Measurements from ENCODE around the gene STKLD1.

The STKLD1 gene

DNA sequence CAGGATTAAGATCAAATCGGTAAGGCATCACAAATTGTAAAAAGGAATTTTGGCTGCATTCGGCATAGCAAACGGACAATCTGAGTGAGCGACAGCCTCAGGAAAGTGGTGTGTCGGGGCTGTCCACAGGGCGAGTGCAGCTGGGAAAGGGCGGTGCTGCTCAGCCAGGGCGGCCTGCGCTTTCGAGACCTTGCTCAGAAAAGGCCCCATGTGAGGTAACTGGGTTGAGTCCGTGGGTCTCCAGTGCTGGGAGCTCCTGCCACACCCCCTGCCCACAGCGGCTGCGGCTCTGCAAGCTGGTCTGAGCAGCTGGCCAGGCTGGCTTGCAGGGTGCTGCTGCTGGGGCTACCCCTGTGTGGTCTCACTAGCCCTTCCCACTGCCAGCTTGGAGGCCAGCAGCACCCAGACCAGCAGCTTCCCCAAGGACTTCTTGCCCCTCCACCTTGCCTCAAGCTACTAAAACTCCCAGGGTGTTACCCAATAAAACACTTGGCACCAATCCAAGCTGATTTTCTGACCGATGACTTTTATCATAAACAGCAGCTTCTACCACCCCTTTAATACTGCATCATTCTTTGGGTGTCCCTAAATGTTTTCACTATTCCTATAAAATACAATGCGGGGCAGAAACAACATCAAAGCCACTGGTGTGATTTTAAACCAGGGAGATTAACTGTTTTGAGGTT lies 13.7 kb upstream of the STKLD1 start:
- no peak overlapping the region for H3K4me3 ChIP-seq (ENCODE audit: low read depth, low read length)
- POLR2A ChIA-PET, result interaction anchor here (0.7 to 1.5 kb wide), 3 partner anchors 9 to 14 kb away, joined by 3 to 5 read pairs (median 4); partner anchors contain the start of genes MED22 and RPL7A
- CTCF ChIA-PET, result interaction anchor here (1.0 to 1.4 kb wide), 2 partner anchors 9 to 11 kb away, joined by 3 to 4 read pairs; no protein-coding TSS in a partner anchor
- TF ChIP-seq, protein P1, sequence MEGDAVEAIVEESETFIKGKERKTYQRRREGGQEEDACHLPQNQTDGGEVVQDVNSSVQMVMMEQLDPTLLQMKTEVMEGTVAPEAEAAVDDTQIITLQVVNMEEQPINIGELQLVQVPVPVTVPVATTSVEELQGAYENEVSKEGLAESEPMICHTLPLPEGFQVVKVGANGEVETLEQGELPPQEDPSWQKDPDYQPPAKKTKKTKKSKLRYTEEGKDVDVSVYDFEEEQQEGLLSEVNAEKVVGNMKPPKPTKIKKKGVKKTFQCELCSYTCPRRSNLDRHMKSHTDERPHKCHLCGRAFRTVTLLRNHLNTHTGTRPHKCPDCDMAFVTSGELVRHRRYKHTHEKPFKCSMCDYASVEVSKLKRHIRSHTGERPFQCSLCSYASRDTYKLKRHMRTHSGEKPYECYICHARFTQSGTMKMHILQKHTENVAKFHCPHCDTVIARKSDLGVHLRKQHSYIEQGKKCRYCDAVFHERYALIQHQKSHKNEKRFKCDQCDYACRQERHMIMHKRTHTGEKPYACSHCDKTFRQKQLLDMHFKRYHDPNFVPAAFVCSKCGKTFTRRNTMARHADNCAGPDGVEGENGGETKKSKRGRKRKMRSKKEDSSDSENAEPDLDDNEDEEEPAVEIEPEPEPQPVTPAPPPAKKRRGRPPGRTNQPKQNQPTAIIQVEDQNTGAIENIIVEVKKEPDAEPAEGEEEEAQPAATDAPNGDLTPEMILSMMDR (IDR thresholded peaks at IDR 0.05; ENCODE audit: insufficient read depth, low read length, missing control alignments), result no peak
- no peak for DNase-seq (ENCODE audit: low read depth, low spot score)

DNA sequence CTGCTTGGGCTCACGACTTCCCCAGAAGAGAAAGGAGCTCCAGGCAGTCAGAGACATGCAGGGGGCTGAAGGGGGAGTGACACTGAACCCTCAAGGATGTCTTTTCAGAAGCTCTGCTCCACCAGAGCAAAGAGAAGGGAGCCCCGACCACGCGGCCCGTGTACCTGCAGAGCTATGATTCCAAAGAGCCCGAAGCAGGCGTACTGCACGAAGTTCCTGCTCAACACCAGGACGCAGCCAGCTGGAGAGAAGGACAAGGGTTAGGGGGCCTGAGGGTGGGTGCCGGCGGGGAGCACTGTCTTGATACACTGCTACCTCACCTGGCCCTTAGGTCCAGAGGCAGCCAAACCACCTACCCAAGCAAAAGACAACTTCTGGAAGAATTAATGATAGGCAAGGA lies 9.7 kb upstream of the STKLD1 start:
- no peak overlapping the region for H3K4me3 ChIP-seq (ENCODE audit: low read depth, low read length)
- ChIA-PET CTCF (interaction anchor here (1.2 to 2.5 kb wide), 5 partner anchors 10 to 118 kb away, joined by 3 to 11 read pairs (median 4); partner anchors contain the start of genes SURF1 and SURF2), POLR2A (interaction anchor here (1.7 to 4.9 kb wide), 2 partner anchors 10 to 18 kb away, joined by 9 to 14 read pairs; partner anchors contain the start of genes MED22, RPL7A, STKLD1 and SURF4)
- TF ChIP-seq, protein P1 (IDR thresholded peaks at IDR 0.05; ENCODE audit: insufficient read depth, low read length, missing control alignments), result no peak
- DNase-seq (ENCODE audit: low read depth, low spot score), result no peak

DNA sequence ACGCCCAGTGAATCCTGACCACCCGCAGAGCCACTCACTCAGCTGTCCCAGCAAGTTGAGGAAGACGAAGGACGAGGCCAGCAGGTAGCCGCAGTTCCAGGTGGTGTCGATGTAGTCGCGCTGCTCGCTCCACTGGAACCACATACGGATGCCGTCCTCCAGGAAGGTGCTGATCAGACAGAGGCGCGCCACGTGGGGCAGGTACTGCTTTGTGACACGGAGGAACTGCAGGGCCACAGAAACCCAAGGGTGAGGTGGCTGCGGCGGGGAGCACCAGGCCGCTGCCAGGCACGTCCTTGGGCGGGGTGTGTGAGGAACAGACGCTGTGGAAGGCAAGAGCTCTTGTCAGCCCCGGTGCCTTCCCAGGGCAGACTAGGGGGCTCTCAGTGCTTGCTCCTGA lies 8.9 kb upstream of the STKLD1 start:
- ChIA-PET CTCF (interaction anchor here (1.2 to 1.3 kb wide), 2 partner anchors 26 to 118 kb away, joined by 3 to 5 read pairs; no protein-coding TSS in a partner anchor), POLR2A (interaction anchor here (1.7 to 4.9 kb wide), 2 partner anchors 9 to 19 kb away, joined by 9 to 14 read pairs; partner anchors contain the start of genes MED22, RPL7A, STKLD1 and SURF4)
- H3K4me3 ChIP-seq (ENCODE audit: low read depth, low read length), result no peak overlapping the region
- TF ChIP-seq, protein P1 (IDR thresholded peaks at IDR 0.05; ENCODE audit: insufficient read depth, low read length, missing control alignments), result no peak
- DNase-seq (ENCODE audit: low read depth, low spot score), result no peak

DNA sequence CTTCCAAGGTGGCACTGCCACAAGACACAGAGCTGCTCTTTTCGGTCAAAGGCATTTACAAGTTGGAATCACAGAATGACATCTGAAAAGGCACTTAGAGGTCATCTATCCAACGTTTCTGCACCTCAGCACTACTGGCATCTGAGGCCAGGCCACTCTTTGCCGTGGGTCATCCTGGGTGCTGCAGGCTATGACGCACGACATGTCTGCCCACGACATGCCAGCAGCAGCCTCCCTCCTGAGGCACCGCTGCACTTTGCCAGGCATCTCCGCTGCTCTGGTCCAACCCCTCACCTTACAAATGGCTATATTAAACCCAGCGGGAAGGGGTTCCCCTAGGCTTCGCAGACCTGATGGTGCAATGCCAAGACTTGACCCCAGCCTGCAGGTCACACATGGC lies 8.4 kb upstream of the STKLD1 start:
- no peak overlapping the region for H3K4me3 ChIP-seq (ENCODE audit: low read depth, low read length)
- DNase-seq (ENCODE audit: low read depth, low spot score), result no peak
- ChIA-PET POLR2A (interaction anchor here (4.9 kb wide), 1 partner anchor 20 kb away, joined by 14 read pairs; the partner anchor contains the start of genes MED22 and RPL7A), CTCF (no interaction called here)
- TF ChIP-seq, protein P1 (IDR thresholded peaks at IDR 0.05; ENCODE audit: insufficient read depth, low read length, missing control alignments), result no peak

GRCh38 chr9:133368249-133368881 lies 7.8 kb upstream of the STKLD1 start:
- DNase-seq (ENCODE audit: low read depth, low spot score), result no peak
- TF ChIP-seq, protein P1 (IDR thresholded peaks at IDR 0.05; ENCODE audit: insufficient read depth, low read length, missing control alignments), result no peak
- POLR2A ChIA-PET, result interaction anchor here (0.5 to 4.9 kb wide), 2 partner anchors 8 to 20 kb away, joined by 3 to 14 read pairs; partner anchors contain the start of genes MED22 and RPL7A
- H3K4me3 ChIP-seq (ENCODE audit: low read depth, low read length), result no peak overlapping the region
- CTCF ChIA-PET, result no interaction called here

DNA sequence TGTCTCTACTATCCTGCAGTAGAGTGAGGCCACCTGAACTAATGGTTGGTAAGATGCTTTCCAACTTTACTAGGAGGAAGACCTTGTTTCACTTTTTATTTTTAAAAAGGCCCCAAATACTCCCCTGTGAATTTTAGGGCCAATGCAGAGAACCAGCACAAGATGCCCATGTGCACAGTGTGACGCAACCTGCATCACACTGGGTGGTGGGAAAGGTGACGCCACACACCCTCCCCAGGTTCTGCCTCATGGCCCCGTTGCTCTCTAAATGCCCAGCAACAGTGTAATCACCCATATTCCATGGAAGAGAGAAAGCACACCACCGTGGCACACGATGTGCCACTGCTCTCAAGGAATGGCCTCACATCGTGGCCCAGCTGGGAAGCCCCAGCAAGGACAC lies 6.7 kb upstream of the STKLD1 start:
- DNase-seq (ENCODE audit: low read depth, low spot score), result no peak
- TF ChIP-seq, protein P1 (IDR thresholded peaks at IDR 0.05; ENCODE audit: insufficient read depth, low read length, missing control alignments), result no peak
- ChIA-PET POLR2A (interaction anchor here (0.8 to 1.1 kb wide), 2 partner anchors 19 to 22 kb away, joined by 3 to 4 read pairs; partner anchors contain the start of genes MED22 and RPL7A), CTCF (no interaction called here)
- no peak overlapping the region for H3K4me3 ChIP-seq (ENCODE audit: low read depth, low read length)

All from AG04449 (cell line).